Measurements from ENCODE around the gene FOXA2. TPM values are rescaled to one million over a fixed set of nuclear protein-coding genes. Genes with fewer than 3 reads are reported as not detected.

Gene FOXA2
- total and polyA plus RNA-seq, 2 of the 13 experiments (the other 11 are each of a cell fraction or from before 2014, with no cell fraction given): 8.8 to 12.2 TPM

DNA sequence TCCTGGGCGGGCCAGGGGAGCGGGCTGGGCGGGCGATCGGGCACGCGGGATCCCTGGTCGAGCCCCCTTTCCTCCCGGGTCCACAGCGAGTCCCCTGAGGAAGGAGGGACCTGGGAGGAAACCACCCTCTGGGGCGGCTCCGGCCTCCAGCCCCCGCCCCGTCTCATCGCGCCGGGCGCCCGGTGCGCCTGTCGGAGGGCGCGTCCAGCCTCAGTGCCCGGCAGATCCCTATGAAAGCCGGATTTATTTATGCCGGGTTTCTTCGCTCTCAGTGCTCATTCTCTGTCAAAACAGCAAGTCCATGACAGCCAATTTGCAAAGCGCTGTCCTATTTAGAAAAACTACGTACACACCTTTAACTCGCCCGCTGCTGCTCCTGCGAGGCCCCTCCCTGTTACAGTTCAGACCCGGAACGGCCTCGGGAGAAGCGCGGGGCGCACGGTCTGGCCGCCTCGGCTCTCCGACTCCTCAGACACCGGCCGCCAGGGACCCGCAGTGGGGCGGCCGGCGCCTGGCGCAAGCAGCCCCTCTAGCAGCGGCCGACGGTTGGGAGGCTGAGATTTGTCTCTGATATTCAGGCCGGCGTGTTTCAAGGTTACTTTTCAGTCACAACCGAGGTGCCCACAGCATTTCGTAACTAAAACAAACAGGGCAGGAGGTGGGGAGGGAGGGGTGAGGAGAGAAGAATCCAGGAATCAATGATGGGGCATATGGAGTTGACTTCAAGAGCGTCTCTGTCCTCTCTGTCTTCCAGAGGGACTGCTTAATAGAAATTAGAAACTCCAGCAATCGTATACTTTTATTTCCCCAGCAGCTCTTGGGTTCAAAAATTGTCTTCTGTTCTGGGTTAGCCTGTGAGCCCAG lies 782 bp upstream of the FOXA2 start (continued):
- TF ChIP-seq, protein P1, sequence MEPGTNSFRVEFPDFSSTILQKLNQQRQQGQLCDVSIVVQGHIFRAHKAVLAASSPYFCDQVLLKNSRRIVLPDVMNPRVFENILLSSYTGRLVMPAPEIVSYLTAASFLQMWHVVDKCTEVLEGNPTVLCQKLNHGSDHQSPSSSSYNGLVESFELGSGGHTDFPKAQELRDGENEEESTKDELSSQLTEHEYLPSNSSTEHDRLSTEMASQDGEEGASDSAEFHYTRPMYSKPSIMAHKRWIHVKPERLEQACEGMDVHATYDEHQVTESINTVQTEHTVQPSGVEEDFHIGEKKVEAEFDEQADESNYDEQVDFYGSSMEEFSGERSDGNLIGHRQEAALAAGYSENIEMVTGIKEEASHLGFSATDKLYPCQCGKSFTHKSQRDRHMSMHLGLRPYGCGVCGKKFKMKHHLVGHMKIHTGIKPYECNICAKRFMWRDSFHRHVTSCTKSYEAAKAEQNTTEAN (CRISPR knock-in tag; conservative IDR thresholded peaks at IDR 0.05): peak; percentile 65
- TF ChIP-seq MBD4 (IDR thresholded peaks at IDR 0.05; ENCODE audit: borderline replicate concordance, low read length): no peak
- TF ChIP-seq SIN3A (IDR thresholded peaks at IDR 0.05; ENCODE audit: borderline replicate concordance, low read depth, low read length): peak; percentile 21; the same call in 1 of the 2 replicates
- TF ChIP-seq MTF1 (CRISPR knock-in tag; IDR thresholded peaks at IDR 0.05): no peak
- TF ChIP-seq ERF (CRISPR knock-in tag; IDR thresholded peaks at IDR 0.05): peak; percentile 81
- TF ChIP-seq ZMAT5 (CRISPR knock-in tag; IDR thresholded peaks at IDR 0.05; ENCODE audit: borderline replicate concordance, low read depth): no peak
- no peak for TF ChIP-seq TEAD2 (CRISPR knock-in tag; IDR thresholded peaks at IDR 0.05)
- TF ChIP-seq ZNF839 (CRISPR knock-in tag; IDR thresholded peaks at IDR 0.05; ENCODE audit: borderline replicate concordance): no peak
- TF ChIP-seq ZNF414 (CRISPR knock-in tag; IDR thresholded peaks at IDR 0.05): peak; percentile 81
- TF ChIP-seq, protein P2, sequence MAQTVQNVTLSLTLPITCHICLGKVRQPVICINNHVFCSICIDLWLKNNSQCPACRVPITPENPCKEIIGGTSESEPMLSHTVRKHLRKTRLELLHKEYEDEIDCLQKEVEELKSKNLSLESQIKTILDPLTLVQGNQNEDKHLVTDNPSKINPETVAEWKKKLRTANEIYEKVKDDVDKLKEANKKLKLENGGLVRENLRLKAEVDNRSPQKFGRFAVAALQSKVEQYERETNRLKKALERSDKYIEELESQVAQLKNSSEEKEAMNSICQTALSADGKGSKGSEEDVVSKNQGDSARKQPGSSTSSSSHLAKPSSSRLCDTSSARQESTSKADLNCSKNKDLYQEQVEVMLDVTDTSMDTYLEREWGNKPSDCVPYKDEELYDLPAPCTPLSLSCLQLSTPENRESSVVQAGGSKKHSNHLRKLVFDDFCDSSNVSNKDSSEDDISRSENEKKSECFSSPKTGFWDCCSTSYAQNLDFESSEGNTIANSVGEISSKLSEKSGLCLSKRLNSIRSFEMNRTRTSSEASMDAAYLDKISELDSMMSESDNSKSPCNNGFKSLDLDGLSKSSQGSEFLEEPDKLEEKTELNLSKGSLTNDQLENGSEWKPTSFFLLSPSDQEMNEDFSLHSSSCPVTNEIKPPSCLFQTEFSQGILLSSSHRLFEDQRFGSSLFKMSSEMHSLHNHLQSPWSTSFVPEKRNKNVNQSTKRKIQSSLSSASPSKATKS (CRISPR knock-in tag; IDR thresholded peaks at IDR 0.05): no peak; the same call in 1 of the 2 replicates
- TF ChIP-seq NR2F6 (IDR thresholded peaks at IDR 0.05): peak; percentile 69
- peak; percentile 83 for TF ChIP-seq NR2F6 (CRISPR knock-in tag; IDR thresholded peaks at IDR 0.05)
- no peak; the same call in 1 of the 2 replicates for TF ChIP-seq SRY (CRISPR knock-in tag; IDR thresholded peaks at IDR 0.05)
- TF ChIP-seq, protein P3, sequence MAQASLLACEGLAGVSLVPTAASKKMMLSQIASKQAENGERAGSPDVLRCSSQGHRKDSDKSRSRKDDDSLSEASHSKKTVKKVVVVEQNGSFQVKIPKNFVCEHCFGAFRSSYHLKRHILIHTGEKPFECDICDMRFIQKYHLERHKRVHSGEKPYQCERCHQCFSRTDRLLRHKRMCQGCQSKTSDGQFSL (CRISPR knock-in tag; IDR thresholded peaks at IDR 0.05): peak; percentile 75; the same call in 1 of the 2 replicates
- TF ChIP-seq HMG20A (CRISPR knock-in tag; IDR thresholded peaks at IDR 0.05; ENCODE audit: borderline replicate concordance): peak; percentile 93
- 0 out of 2 replicates have a peak, but pooled peaks have one; percentile 56 for TF ChIP-seq NR1H2 (CRISPR knock-in tag; IDR thresholded peaks at IDR 0.05; ENCODE audit: borderline replicate concordance, low read depth)
- no peak for TF ChIP-seq FUBP1 (CRISPR knock-in tag; IDR thresholded peaks at IDR 0.05; ENCODE audit: borderline replicate concordance)
- TF ChIP-seq, protein P4, sequence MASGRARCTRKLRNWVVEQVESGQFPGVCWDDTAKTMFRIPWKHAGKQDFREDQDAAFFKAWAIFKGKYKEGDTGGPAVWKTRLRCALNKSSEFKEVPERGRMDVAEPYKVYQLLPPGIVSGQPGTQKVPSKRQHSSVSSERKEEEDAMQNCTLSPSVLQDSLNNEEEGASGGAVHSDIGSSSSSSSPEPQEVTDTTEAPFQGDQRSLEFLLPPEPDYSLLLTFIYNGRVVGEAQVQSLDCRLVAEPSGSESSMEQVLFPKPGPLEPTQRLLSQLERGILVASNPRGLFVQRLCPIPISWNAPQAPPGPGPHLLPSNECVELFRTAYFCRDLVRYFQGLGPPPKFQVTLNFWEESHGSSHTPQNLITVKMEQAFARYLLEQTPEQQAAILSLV (CRISPR knock-in tag; IDR thresholded peaks at IDR 0.05; ENCODE audit: borderline replicate concordance): no peak
- peak; percentile 83 for TF ChIP-seq ZMYM3 (CRISPR knock-in tag; IDR thresholded peaks at IDR 0.05)
- TF ChIP-seq FOXJ3 (CRISPR knock-in tag; IDR thresholded peaks at IDR 0.05; ENCODE audit: borderline replicate concordance): peak; percentile 59; the same call in 1 of the 2 replicates
